HEK293 (cell line): Measurements from ENCODE around the gene SPEG.

Experiments
- CTCF ChIA-PET: fragments of 350-600 bp; formaldehyde crosslinking; extraction: SDS; loops from one replicate; lab custom pipeline; 2021; ENCODE audit warnings: antibody characterized with exemption; lab: Yijun Ruan, JAX
- POLR2A ChIA-PET: fragments of 300-600 bp; formaldehyde crosslinking; extraction: SDS; loops from one replicate; lab custom pipeline; 2020; ENCODE audit warnings: antibody characterized with exemption, inconsistent platforms; lab: Yijun Ruan, JAX
- H3K27ac ChIP-seq: fragments of 200-500 bp; sonication (Bioruptor generic); 2 replicates; pipeline ENCODE4 v1.5.1; 2014; ENCODE audit warnings: low read depth, low read length, control low read depth, inconsistent platforms; ENCODE audit errors: extremely low read depth
- H3K36me3 ChIP-seq, 2 experiments: fragments of 200-500 bp in 1 of 2; sonication (Bioruptor generic) in 1 of 2; 1 replicate in 1 of 2; 2 replicates in 1 of 2; pipeline ENCODE4 v1.5.1; 2014 to 2017; ENCODE audit warnings: inconsistent platforms in 2 of 2, low read length in 2 of 2; ENCODE audit not compliant: control insufficient read depth in 2 of 2, insufficient read depth in 1 of 2
- H3K4me1 ChIP-seq: fragments of 200-500 bp; sonication (Bioruptor generic); 2 replicates; pipeline ENCODE4 v1.5.1; 2014; ENCODE audit warnings: mild to moderate bottlenecking, low read length, inconsistent platforms; ENCODE audit not compliant: control insufficient read depth, insufficient read depth
- H3K4me3 ChIP-seq: 2 replicates; pipeline ENCODE4 v1.5.1; 2011; ENCODE audit warnings: low read depth, mild to moderate bottlenecking, control low read depth, low read length, moderate library complexity
- H3K9me3 ChIP-seq: fragments of 200-500 bp; sonication (Bioruptor generic); 2 replicates; pipeline ENCODE4 v1.5.1; 2014; ENCODE audit warnings: low read depth, low read length, inconsistent platforms; ENCODE audit not compliant: control insufficient read depth, insufficient read depth
- AEBP2 ChIP-seq: fragments of 450-650 bp; formaldehyde crosslinking; IDR thresholded peaks from 2 replicates; pipeline ENCODE4 v1.5.1; 2016; ENCODE audit warnings: missing biosample characterization, missing genetic modification characterization, borderline replicate concordance
- BCL11A ChIP-seq: fragments of 450-650 bp; formaldehyde crosslinking; IDR thresholded peaks from 2 replicates; pipeline ENCODE4 v1.5.1; 2016; ENCODE audit warnings: low read depth, missing biosample characterization, missing genetic modification characterization
- GLIS2 ChIP-seq: fragments of 450-650 bp; formaldehyde crosslinking; IDR thresholded peaks from 2 replicates; pipeline ENCODE4 v1.5.1; 2016; ENCODE audit warnings: missing biosample characterization, missing genetic modification characterization
- HOXA7 ChIP-seq: sonication (generic); formaldehyde crosslinking; IDR thresholded peaks from 2 replicates; pipeline ENCODE4 v1.8.1; 2022; ENCODE audit warnings: missing genetic modification reagents, borderline replicate concordance
- MYNN ChIP-seq: fragments of 450-650 bp; formaldehyde crosslinking; IDR thresholded peaks from 2 replicates; pipeline ENCODE4 v1.5.1; 2016; ENCODE audit warnings: missing biosample characterization, missing genetic modification characterization, borderline replicate concordance
- SCRT1 ChIP-seq: fragments of 450-650 bp; formaldehyde crosslinking; IDR thresholded peaks from 2 replicates; pipeline ENCODE4 v1.5.1; 2016; ENCODE audit warnings: missing biosample characterization, missing genetic modification characterization, borderline replicate concordance
- SP3 ChIP-seq: fragments of 450-650 bp; formaldehyde crosslinking; IDR thresholded peaks from 2 replicates; pipeline ENCODE4 v1.5.1; 2016; ENCODE audit warnings: missing biosample characterization, missing genetic modification characterization
- TCF7L2 ChIP-seq: IDR thresholded peaks from 2 replicates; pipeline ENCODE4 v1.6.1; 2011; ENCODE audit warnings: low read depth, mild to moderate bottlenecking, inconsistent platforms, low read length, moderate library complexity, borderline replicate concordance
- ZBTB21 ChIP-seq: fragments of 450-650 bp; formaldehyde crosslinking; IDR thresholded peaks from 2 replicates; pipeline ENCODE4 v1.5.1; 2017; ENCODE audit warnings: missing biosample characterization, missing genetic modification characterization
- ZBTB7A ChIP-seq: fragments of 450-650 bp; formaldehyde crosslinking; IDR thresholded peaks from 2 replicates; pipeline ENCODE4 v1.5.1; 2016; ENCODE audit warnings: low read depth, missing biosample characterization, missing genetic modification characterization
- ZNF132 ChIP-seq: fragments of 450-650 bp; formaldehyde crosslinking; IDR thresholded peaks from 2 replicates; pipeline ENCODE4 v1.5.1; 2017; ENCODE audit warnings: missing biosample characterization, missing genetic modification characterization, borderline replicate concordance
- ZNF140 ChIP-seq: fragments of 450-650 bp; formaldehyde crosslinking; IDR thresholded peaks from 2 replicates; pipeline ENCODE4 v1.5.1; 2016; ENCODE audit warnings: missing biosample characterization, missing genetic modification characterization
- ZNF174 ChIP-seq: fragments of 450-650 bp; formaldehyde crosslinking; IDR thresholded peaks from 2 replicates; pipeline ENCODE4 v1.5.0; 2017; ENCODE audit warnings: missing biosample characterization, mild to moderate bottlenecking, missing genetic modification characterization
- ZNF2 ChIP-seq: fragments of 450-650 bp; formaldehyde crosslinking; IDR thresholded peaks from 2 replicates; pipeline ENCODE4 v1.5.1; 2016; ENCODE audit warnings: missing biosample characterization, missing genetic modification characterization
- ZNF221 ChIP-seq: fragments of 450-650 bp; formaldehyde crosslinking; IDR thresholded peaks from 2 replicates; pipeline ENCODE4 v1.5.1; 2017; ENCODE audit warnings: missing biosample characterization, missing genetic modification characterization, borderline replicate concordance
- ZNF324 ChIP-seq: fragments of 450-650 bp; formaldehyde crosslinking; IDR thresholded peaks from 2 replicates; pipeline ENCODE4 v1.5.1; 2016; ENCODE audit warnings: missing biosample characterization, missing genetic modification characterization
- ZNF621 ChIP-seq: fragments of 450-650 bp; formaldehyde crosslinking; IDR thresholded peaks from 2 replicates; pipeline ENCODE4 v1.5.1; 2017; ENCODE audit warnings: missing biosample characterization, missing genetic modification characterization
- ZNF629 ChIP-seq: fragments of 450-650 bp; formaldehyde crosslinking; IDR thresholded peaks from 2 replicates; pipeline ENCODE4 v1.5.1; 2017; ENCODE audit warnings: missing biosample characterization, missing genetic modification characterization
- ZNF654 ChIP-seq: fragments of 450-650 bp; formaldehyde crosslinking; IDR thresholded peaks from 2 replicates; pipeline ENCODE4 v1.5.1; 2016; ENCODE audit warnings: low read depth, missing biosample characterization, missing genetic modification characterization
- ZNF670 ChIP-seq: fragments of 450-650 bp; formaldehyde crosslinking; IDR thresholded peaks from 2 replicates; pipeline ENCODE4 v1.5.1; 2016; ENCODE audit warnings: missing biosample characterization, missing genetic modification characterization, low read depth
- ZNF701 ChIP-seq: fragments of 450-650 bp; formaldehyde crosslinking; IDR thresholded peaks from 2 replicates; pipeline ENCODE4 v1.5.1; 2016; ENCODE audit warnings: missing biosample characterization, missing genetic modification characterization
- ZNF747 ChIP-seq: fragments of 450-650 bp; formaldehyde crosslinking; IDR thresholded peaks from 2 replicates; pipeline ENCODE4 v1.5.1; 2016; ENCODE audit warnings: missing biosample characterization, missing genetic modification characterization
- TF ChIP-seq, protein P1 (sequence below): fragments of 450-650 bp; formaldehyde crosslinking; IDR thresholded peaks from 2 replicates; pipeline ENCODE4 v1.5.1; 2016; ENCODE audit warnings: missing biosample characterization, missing genetic modification characterization
- TF ChIP-seq, protein P2 (sequence below): fragments of 450-650 bp; formaldehyde crosslinking; IDR thresholded peaks from 2 replicates; pipeline ENCODE4 v1.5.1; 2016; ENCODE audit warnings: missing biosample characterization, missing genetic modification characterization
- TF ChIP-seq, protein P3 (sequence below): fragments of 450-650 bp; formaldehyde crosslinking; IDR thresholded peaks from 2 replicates; pipeline ENCODE4 v1.5.0; 2017; ENCODE audit warnings: missing biosample characterization, missing genetic modification characterization, borderline replicate concordance

Gene SPEG

DNA sequence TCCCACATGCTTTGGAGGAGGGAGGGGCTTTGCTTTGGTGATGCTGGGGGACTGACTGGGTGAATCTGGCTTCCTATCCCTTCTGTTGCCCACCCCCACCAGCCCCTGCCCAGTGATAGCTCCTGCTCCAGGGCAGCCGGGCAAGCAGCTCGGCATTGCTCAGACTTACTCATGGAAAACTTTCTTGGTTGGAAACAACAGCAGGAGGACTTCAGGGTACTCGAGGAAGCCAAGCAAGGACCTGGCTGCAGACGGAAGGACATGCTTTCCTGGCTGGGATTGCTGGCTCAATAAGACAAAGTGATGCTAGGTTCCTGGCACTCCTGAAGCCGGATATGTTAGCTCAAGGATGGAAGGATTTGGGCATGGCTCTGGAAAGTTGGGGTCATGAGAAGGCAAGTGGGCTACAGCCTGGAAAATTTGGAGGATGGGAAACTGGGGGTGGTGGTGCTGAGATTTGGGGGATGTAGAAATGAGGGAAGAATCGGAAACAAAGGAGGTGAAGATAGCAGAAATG, 3.1 kb downstream of the SPEG start:
- H3K27ac ChIP-seq = no peak overlapping the region
- H3K36me3 ChIP-seq = no peaks in the 10 kb centered on the region
- POLR2A ChIA-PET = no interaction called here
- H3K9me3 ChIP-seq = no peaks in the 10 kb centered on the region
- no peaks in the 10 kb centered on the region for H3K4me1 ChIP-seq
- TF ChIP-seq BCL11A = no peak
- TF ChIP-seq ZNF629 (tag by site-specific recombination) = no peak
- TF ChIP-seq ZNF2 (tag by site-specific recombination) = no peak
- no peak for TF ChIP-seq ZNF747 (tag by site-specific recombination)
- no peak for TF ChIP-seq ZNF701 (tag by site-specific recombination)
- TF ChIP-seq, protein P1, sequence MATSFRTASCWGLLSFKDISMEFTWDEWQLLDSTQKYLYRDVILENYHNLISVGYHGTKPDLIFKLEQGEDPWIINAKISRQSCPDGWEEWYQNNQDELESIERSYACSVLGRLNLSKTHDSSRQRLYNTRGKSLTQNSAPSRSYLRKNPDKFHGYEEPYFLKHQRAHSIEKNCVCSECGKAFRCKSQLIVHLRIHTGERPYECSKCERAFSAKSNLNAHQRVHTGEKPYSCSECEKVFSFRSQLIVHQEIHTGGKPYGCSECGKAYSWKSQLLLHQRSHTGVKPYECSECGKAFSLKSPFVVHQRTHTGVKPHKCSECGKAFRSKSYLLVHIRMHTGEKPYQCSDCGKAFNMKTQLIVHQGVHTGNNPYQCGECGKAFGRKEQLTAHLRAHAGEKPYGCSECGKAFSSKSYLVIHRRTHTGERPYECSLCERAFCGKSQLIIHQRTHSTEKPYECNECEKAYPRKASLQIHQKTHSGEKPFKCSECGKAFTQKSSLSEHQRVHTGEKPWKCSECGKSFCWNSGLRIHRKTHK = no peak
- CTCF ChIA-PET = interaction anchor here (0.7 to 1.3 kb wide), 5 partner anchors 49 to 104 kb away, joined by 3 to 5 read pairs (median 4); no protein-coding TSS in a partner anchor
- H3K4me3 ChIP-seq = no peak overlapping the region

GRCh38 chr2:219438453-219438852, 3.8 kb downstream of the SPEG start:
- Histone ChIP-seq H3K27ac (no peak overlapping the region), H3K9me3 (no peaks in the 10 kb centered on the region), H3K4me1 (no peaks in the 10 kb centered on the region), H3K36me3 (no peaks in the 10 kb centered on the region), H3K4me3 (no peak overlapping the region)
- ChIA-PET POLR2A (no interaction called here), CTCF (interaction anchor here (0.6 to 4.1 kb wide), 9 partner anchors 16 to 103 kb away, joined by 3 to 24 read pairs (median 3); no protein-coding TSS in a partner anchor)
- no peak for TF ChIP-seq ZNF140
- no peak for TF ChIP-seq ZNF221
- TF ChIP-seq TCF7L2 = no peak
- TF ChIP-seq ZNF174 (tag by site-specific recombination) = no peak
- TF ChIP-seq, all 188 proteins: peak for 0

DNA sequence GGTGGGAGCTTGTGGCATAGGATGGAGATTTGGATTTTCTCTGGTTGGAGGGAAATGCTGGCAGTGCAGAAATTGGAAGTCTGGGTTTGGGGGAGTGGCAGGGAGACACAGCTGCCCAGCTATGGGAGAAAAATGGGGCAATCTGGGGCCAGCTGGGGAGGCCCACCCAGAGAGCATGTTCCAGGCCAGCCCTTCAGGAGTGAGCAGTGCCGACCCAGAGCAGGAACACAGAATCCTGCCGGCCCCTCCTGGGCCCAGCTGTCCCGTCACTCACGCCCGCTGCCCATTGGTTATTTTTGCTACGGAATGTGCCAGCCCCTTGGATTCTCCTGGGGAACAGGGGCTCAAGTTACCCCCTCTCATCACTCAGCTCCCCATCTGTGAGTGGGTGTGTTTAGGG, 4.9 kb downstream of the SPEG start:
- ChIA-PET CTCF (interaction anchor here (0.7 to 4.1 kb wide), 7 partner anchors 9 to 91 kb away, joined by 3 to 24 read pairs (median 3); no protein-coding TSS in a partner anchor), POLR2A (no interaction called here)
- H3K4me1 ChIP-seq = no peaks in the 10 kb centered on the region
- H3K9me3 ChIP-seq = no peaks in the 10 kb centered on the region
- peaks cover 0 to under 1% of the 10 kb centered on the region in 2 experiments; a peak in 1 of 3 replicates for H3K36me3 ChIP-seq
- no peak overlapping the region for H3K4me3 ChIP-seq
- no peak overlapping the region for H3K27ac ChIP-seq
- TF ChIP-seq ZNF621 (tag by site-specific recombination) (no peak), GLIS2 (tag by site-specific recombination) (no peak), ZBTB21 (tag by site-specific recombination) (no peak), MYNN (tag by site-specific recombination) (no peak), ZNF132 (tag by site-specific recombination) (no peak), SP3 (no peak), SCRT1 (tag by site-specific recombination) (no peak), ZNF670 (tag by site-specific recombination) (no peak), ZNF324 (tag by site-specific recombination) (no peak), ZNF654 (tag by site-specific recombination) (no peak), ZBTB7A (tag by site-specific recombination) (no peak), AEBP2 (tag by site-specific recombination) (no peak), HOXA7 (CRISPR knock-in tag) (no peak)
- TF ChIP-seq, protein P2, sequence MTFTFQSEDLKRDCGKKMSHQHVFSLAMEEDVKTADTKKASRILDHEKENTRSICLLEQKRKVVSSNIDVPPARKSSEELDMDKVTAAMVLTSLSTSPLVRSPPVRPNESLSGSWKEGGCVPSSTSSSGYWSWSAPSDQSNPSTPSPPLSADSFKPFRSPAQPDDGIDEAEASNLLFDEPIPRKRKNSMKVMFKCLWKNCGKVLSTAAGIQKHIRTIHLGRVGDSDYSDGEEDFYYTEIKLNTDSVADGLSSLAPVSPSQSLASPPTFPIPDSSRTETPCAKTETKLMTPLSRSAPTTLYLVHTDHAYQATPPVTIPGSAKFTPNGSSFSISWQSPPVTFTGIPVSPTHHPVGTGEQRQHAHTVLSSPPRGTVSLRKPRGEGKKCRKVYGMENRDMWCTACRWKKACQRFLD = no peak
- TF ChIP-seq, protein P3, sequence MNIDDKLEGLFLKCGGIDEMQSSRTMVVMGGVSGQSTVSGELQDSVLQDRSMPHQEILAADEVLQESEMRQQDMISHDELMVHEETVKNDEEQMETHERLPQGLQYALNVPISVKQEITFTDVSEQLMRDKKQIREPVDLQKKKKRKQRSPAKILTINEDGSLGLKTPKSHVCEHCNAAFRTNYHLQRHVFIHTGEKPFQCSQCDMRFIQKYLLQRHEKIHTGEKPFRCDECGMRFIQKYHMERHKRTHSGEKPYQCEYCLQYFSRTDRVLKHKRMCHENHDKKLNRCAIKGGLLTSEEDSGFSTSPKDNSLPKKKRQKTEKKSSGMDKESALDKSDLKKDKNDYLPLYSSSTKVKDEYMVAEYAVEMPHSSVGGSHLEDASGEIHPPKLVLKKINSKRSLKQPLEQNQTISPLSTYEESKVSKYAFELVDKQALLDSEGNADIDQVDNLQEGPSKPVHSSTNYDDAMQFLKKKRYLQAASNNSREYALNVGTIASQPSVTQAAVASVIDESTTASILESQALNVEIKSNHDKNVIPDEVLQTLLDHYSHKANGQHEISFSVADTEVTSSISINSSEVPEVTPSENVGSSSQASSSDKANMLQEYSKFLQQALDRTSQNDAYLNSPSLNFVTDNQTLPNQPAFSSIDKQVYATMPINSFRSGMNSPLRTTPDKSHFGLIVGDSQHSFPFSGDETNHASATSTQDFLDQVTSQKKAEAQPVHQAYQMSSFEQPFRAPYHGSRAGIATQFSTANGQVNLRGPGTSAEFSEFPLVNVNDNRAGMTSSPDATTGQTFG (tag by site-specific recombination) = no peak
